Psoas muscle (tissue), 8 donors: ENCODE results near the gene NTRK1. TPM values are rescaled to one million over a fixed set of nuclear protein-coding genes. Genes with fewer than 3 reads are reported as not detected.

Experiments
- ATAC-seq, 4 donors: fragments of 200-7000 bp; cut with Tn5 transposase; one replicate each; pipeline ENCODE4 v1.9.1; 2020; ENCODE audit warnings: moderate library complexity in 3 of 4, mild to moderate bottlenecking in 2 of 4
- DNase-seq, 2 donors: peaks; one replicate each; pipeline ENCODE4 v3.0.0-alpha.2; 2020
- H3K27ac ChIP-seq: fragments of 200-600 bp; one replicate; pipeline ENCODE4 v1.8.0; 2022
- H3K27me3 ChIP-seq, 3 donors: fragments of 200-600 bp in 1 of 3; one replicate each; pipeline versions ENCODE4 v1.6.1 to v1.8.0; 2013 to 2022; ENCODE audit warnings: low read length in 2 of 3, mild to moderate bottlenecking in 2 of 3, moderate library complexity in 1 of 3; ENCODE audit not compliant: insufficient read depth in 3 of 3
- H3K36me3 ChIP-seq, 2 donors: fragments of 200-600 bp in 1 of 2; one replicate each; pipeline versions ENCODE4 v1.6.1 to v1.8.0; 2013 to 2022; ENCODE audit warnings: low read depth in 1 of 2, mild to moderate bottlenecking in 1 of 2, moderate library complexity in 1 of 2; ENCODE audit not compliant: insufficient read depth in 1 of 2
- H3K4me1 ChIP-seq: fragments of 200-600 bp; one replicate; pipeline ENCODE4 v1.8.0; 2022
- H3K4me3 ChIP-seq: fragments of 200-600 bp; one replicate; pipeline ENCODE4 v1.8.0; 2022; ENCODE audit warnings: mild to moderate bottlenecking
- H3K9me3 ChIP-seq: fragments of 200-600 bp; one replicate; pipeline ENCODE4 v1.8.0; 2022
- CTCF ChIP-seq: fragments of 200-600 bp; IDR thresholded peaks from one replicate; pipeline ENCODE4 v1.8.0; 2022; ENCODE audit warnings: antibody characterized with exemption
- WGBS, 3 donors: extraction: QIAGEN DNeasy Blood & Tissue Kit; methylation state at CpG; one replicate each; pipeline versions ENCODE4 v1.1.6 to v1.1.7; 2013; 5-methylcytosine and 5-hydroxymethylcytosine counted together
- intact Hi-C, 2 donors: fragments of 100-400 bp; cut with DNase I; formaldehyde crosslinking; loops; one replicate each; pipeline versions ENCODE4 v1.11.0 to v1.14.2; 2022
- polyA plus RNA-seq, 3 donors: library from polyadenylated mRNA; stranded (reverse); fragments of 200-250 nt; gene quantifications; one replicate each; pipeline ENCODE4 v1.2.3, GENCODE V29; 2013
- total RNA-seq, 4 donors: library from RNA; stranded (reverse); fragmentation: NEBNext Ultra II Directional in 2 of 4; extraction: Animal tissue kit (Norgen Biotek cat#: 25700) in 2 of 4; gene quantifications; one replicate each; pipeline versions ENCODE4 v1.2.1 to v1.2.4, GENCODE V29; 2021 to 2023
- donor health status: healthy with polysubstance abuse.
- donor health status: DM: no; HTN: no; CAD: no; lungs with moderate emphysema.
- donor health status: Bipolar disorder and iron deficiency.
- donor health status: healthy.
- donor health status: DM: yes; HTN: yes; CAD: no.
- donor health status: DM: no; HTN: no; CAD: no.
- donor health status: DM: no; HTN: no; CAD: no.
- donor health status: DM: yes; HTN: yes; CAD: no.

The NTRK1 gene
- total and polyA plus RNA-seq, 7 donors = 0.07 to 0.92 (median 0.44) TPM

GRCh38 chr1:156905176-156905575, 44.5 kb downstream of the NTRK1 start:
- no peak overlapping the region for H3K4me3 ChIP-seq
- intact Hi-C loops = no loop called here
- TF ChIP-seq CTCF = no peak
- H3K36me3 ChIP-seq = peaks cover 0 to 8% of the 10 kb centered on the region in 2 donors
- WGBS, 3 donors = 85 to 87% (median 86%) methylated on average over 16 of the region's 16 CpGs
- no peak for ATAC-seq
- H3K27me3 ChIP-seq = peaks cover 0 to 30% (median 0%) of the 10 kb centered on the region in 3 donors
- peak in 1 of 2 donors; percentile 35 for DNase-seq
- no peak overlapping the region for H3K27ac ChIP-seq
- no peaks in the 10 kb centered on the region for H3K9me3 ChIP-seq
- H3K4me1 ChIP-seq = peaks cover 6% of the 10 kb centered on the region

- Histone ChIP-seq H3K4me1 (peaks cover 2% of the 10 kb centered on the region), H3K27ac (no peak overlapping the region), H3K4me3 (no peak overlapping the region), H3K9me3 (no peaks in the 10 kb centered on the region), H3K36me3 (peaks cover 0 to 8% of the 10 kb centered on the region in 2 donors), H3K27me3 (peaks cover 0 to 32% (median 0%) of the 10 kb centered on the region in 3 donors)
- ATAC-seq = no peak
- DNase-seq = peak in 1 of 2 donors; percentile 14
- intact Hi-C loops = no loop called here
- WGBS, 3 donors = 42 to 72% (median 53%) methylated on average over 4 of the region's 4 CpGs
- TF ChIP-seq CTCF = no peak
Measured at GRCh38 chr1:156905651-156906050, 45.0 kb downstream of the NTRK1 start.

- no peak for TF ChIP-seq CTCF
- H3K4me3 ChIP-seq = no peak overlapping the region
- no peaks in the 10 kb centered on the region for H3K4me1 ChIP-seq
- ATAC-seq (no peak), DNase-seq (peak in 1 of 2 donors; percentile 50)
- intact Hi-C loops = no loop called here
- H3K27me3 ChIP-seq = peaks cover 0 to 35% (median 0%) of the 10 kb centered on the region in 3 donors
- peaks cover 0 to 8% of the 10 kb centered on the region in 2 donors for H3K36me3 ChIP-seq
- no peak overlapping the region for H3K27ac ChIP-seq
- no peaks in the 10 kb centered on the region for H3K9me3 ChIP-seq
- WGBS, 3 donors = 90 to 94% (median 91%) methylated on average over 16 of the region's 16 CpGs
Measured at GRCh38 chr1:156906206-156906906, 45.7 kb downstream of the NTRK1 start.

- no peaks in the 10 kb centered on the region for H3K4me1 ChIP-seq
- peak in 3 of 4 donors; percentile 25 to 43 (median 37) for ATAC-seq
- peaks cover 0 to 35% (median 0%) of the 10 kb centered on the region in 3 donors for H3K27me3 ChIP-seq
Measured at GRCh38 chr1:156908541-156908940, 47.9 kb downstream of the NTRK1 start.

More at GRCh38 chr1:156908541-156908940, 47.9 kb downstream of the NTRK1 start:
- Histone ChIP-seq H3K4me3 (no peak overlapping the region), H3K27ac (no peak overlapping the region), H3K9me3 (no peaks in the 10 kb centered on the region), H3K36me3 (peaks cover 0 to 11% of the 10 kb centered on the region in 2 donors)
- peak in 1 of 2 donors; percentile 55 for DNase-seq
- 48 to 58% (median 51%) methylated on average over 27 to 29 of the region's 29 CpGs for WGBS, 3 donors
- no peak for TF ChIP-seq CTCF
- intact Hi-C loops = no loop called here
